Right lobe of liver (tissue), 4 donors: Measurements from ENCODE around the gene PKD2.

Experiments used
- POLR2A ChIP-seq: fragments of 450-650 bp; IDR thresholded peaks from one replicate; pipeline ENCODE4 v1.6.1; 2017; ENCODE audit warnings: antibody characterized with exemption, mild to moderate bottlenecking
- TF ChIP-seq, protein P1 (sequence below), 4 donors: fragments of 200-600 bp in 3 of 4; fragments of 450-650 bp in 1 of 4; IDR thresholded peaks; one replicate each; pipeline versions ENCODE4 v1.5.1 to v1.8.0; 2016 to 2022; ENCODE audit warnings: antibody characterized with exemption in 4 of 4, mild to moderate bottlenecking in 2 of 4
- donor health status: DM: no; HTN: no; CAD: no.
- donor health status: DM: no; HTN: no; CAD: no.
- donor health status: DM: no; HTN: yes; CAD: no.

DNA sequence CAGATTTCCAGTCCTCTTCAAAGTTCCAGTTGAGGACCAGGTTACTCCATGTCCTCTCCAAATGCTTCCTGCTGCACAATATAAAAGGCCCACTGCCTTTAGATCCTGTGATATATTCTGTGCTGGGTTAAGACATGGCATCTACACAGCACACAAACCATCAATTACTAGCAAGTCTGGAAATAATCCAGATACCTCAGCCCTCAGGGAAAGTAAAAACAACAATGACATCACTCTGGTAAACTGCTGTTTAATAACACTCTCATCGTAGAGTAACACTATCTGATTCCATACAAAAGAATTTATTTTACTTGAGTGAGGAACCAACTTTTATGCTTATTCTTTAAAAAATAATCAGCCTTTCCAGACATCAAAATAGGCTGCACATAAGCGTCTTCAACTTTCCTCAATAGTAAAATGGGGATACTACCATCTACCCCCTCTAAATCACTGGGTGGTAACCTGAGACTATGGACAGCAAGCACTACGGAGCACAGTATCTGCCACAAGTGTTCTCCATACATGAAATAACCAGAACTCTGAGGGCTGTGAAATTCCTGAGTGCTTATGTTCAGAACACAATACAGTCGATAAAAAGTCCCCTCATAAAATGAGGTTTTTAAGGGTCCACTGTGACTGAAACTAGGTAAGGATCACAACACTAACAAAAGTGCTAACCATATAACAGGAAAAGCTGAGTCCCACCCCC lies 97.6 kb downstream of the PKD2 start:
- TF ChIP-seq, protein P1, sequence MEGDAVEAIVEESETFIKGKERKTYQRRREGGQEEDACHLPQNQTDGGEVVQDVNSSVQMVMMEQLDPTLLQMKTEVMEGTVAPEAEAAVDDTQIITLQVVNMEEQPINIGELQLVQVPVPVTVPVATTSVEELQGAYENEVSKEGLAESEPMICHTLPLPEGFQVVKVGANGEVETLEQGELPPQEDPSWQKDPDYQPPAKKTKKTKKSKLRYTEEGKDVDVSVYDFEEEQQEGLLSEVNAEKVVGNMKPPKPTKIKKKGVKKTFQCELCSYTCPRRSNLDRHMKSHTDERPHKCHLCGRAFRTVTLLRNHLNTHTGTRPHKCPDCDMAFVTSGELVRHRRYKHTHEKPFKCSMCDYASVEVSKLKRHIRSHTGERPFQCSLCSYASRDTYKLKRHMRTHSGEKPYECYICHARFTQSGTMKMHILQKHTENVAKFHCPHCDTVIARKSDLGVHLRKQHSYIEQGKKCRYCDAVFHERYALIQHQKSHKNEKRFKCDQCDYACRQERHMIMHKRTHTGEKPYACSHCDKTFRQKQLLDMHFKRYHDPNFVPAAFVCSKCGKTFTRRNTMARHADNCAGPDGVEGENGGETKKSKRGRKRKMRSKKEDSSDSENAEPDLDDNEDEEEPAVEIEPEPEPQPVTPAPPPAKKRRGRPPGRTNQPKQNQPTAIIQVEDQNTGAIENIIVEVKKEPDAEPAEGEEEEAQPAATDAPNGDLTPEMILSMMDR (IDR thresholded peaks at IDR 0.05), result no peak
- no peak for TF ChIP-seq POLR2A
